ENCODE results near the gene ADCK2.
"Not testable (repeated sequence)": the region's sequence is repeated elsewhere in the genome, so short reads cannot be mapped to it uniquely, and the experiment has no call there.

The ADCK2 gene

DNA sequence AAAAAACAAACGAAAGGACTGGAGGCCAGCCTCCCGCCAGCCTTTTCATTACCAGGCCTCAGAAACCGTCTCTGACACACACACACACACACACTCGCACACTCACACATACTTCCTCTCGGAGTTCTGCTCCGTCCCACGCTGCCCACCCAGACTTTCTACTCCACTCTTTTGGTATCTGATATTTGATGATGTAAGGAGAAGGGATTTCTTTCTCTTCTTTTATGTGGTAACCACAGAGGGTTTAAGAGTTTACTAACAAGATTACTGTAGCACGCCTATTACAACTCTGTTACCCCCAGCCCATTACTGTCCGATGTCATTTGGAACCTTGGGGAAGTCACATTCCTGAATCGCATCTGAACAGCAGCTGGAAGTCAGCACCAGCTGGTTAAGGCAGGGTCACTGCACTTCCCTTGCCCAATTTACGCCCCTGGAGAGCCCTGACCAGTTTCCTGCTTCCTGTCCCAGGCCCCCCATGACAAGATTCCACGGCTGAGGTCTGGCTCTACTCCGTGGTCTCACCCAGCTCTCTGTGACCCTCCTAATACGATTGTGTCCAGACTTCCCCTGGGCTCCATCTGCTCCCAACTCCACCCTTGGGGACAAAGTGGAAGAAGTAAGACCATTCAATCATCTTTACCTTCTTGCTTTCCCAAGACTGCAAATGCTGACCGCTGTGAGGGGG is 33.2 kb upstream of the ADCK2 start:
- DNase-seq (ENCODE audit: low read depth in 1 of 2, low spot score in 1 of 2): no peak
- TF ChIP-seq JUND (IDR thresholded peaks at IDR 0.05; ENCODE audit: low read depth): no peak
- in situ Hi-C loops (cut with HindIII; ENCODE audit: low pct_unique_long_range_greater_than_20kb, low sequenced_read_pairs): no loop called here

DNA sequence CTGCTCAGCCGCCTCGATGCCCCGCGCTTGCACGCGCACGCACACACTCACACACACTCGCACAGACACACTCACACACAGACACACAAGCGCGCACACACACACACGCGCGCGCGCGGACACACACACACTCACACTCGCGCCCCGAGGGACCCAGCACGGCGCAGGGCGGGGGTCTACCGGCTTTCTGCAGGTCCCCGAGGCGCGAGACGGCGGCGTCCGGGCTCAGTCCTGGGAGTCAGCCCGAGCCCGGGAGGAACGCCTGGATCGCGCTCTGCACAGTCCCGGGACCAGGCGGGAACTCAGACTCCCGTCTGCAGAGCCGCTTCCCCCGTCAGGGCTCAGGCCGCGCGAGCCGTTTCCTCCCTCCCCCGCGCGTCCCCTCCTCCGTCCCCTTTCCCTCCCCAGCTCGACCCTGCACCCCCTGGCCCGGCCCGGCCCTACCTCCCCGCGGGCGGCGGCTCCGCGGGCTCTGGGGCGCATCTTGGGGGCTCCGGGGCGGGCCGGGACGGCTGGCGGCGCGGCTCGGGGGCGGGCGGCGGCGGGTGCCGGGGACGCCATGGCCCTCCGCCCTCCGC is 32.6 kb upstream of the ADCK2 start:
- in situ Hi-C loops (cut with HindIII; ENCODE audit: low pct_unique_long_range_greater_than_20kb, low sequenced_read_pairs): no loop called here
- TF ChIP-seq JUND (IDR thresholded peaks at IDR 0.05; ENCODE audit: low read depth): no peak
- DNase-seq (ENCODE audit: low read depth in 1 of 2, low spot score in 1 of 2): no peak

DNA sequence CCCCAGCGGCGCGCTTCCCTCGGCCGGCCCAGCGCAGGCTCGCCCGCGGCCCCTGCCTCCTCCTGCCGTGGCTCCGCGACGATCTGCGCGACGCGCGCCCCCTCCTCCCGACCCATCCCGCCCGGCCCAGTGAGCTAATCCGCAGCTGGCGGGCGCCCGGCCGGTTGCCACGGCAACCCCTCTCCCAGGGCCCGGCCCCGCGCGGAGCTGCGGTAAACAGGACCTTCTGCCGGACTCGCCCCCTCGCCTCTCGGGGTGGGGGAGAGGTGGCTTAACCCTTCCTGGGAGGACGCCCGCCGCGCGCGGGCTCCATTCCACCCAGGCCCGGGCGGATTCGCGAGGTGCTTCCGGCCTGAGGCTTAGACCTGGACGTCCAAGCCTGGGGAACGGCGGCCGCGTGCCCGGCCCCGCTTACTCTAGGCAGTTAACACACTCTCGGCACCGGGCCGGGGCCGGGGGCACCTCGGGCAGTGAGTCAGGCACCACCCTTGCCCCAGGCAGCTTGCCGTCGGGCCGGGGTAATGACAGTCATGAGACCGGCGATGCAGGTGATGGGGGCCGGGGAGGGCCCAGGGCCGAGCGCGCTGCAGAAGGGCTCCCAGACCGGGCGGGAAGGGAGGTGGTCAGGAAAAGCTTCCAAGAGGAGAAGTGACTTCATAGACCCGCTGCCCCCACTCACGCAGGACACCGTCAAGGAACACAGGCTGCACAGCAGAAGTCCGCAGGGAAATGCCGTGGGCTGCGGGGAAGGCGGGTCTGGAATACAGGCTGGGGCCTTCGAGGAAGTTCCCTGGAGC is 31.8 kb upstream of the ADCK2 start, which contains the start of gene DENND2A:
Gene DENND2A, minus strand, starts transcription at position 87 of the 797 bp plus-strand sequence. CDS start 38,416 bp downstream, outside the sequence.
- TF ChIP-seq JUND (IDR thresholded peaks at IDR 0.05; ENCODE audit: low read depth): no peak
- in situ Hi-C loops (cut with HindIII; ENCODE audit: low pct_unique_long_range_greater_than_20kb, low sequenced_read_pairs): no loop called here
- DNase-seq (ENCODE audit: low read depth in 1 of 2, low spot score in 1 of 2): no peak

DNA sequence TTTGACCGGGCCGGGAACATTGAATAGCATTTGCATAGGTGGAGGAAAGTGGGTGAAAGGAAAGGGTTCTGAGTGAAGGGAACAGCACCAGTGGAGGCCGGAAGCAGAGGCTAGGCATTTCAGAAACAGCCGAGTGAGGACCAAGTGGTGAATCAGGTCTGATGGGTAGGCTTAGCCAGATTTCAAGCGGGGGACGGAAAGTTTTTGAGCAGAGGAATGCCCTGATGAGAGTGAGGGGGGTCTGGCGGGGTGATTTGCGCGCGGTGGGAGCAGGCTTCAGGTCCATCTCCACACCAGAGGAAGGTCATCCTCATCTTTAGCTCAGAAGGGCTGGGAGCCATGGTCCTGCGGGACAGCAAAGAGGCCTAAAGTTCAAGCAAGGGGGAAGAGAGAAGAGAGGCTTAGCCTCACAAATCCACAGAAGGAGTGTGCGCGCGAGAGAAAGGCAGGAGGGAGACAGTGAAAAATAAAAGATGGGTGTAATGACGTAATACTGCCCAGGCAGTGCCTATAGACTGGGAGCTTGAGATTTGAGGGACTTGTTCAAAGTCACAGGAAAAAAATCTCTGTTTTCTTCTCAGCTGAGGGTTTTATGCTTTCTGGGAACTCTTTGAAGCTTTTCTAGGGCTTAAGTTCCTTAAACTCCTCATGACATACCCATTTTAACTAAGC is 31.1 kb upstream of the ADCK2 start:
- no peak for DNase-seq (ENCODE audit: low read depth in 1 of 2, low spot score in 1 of 2)
- no peak for TF ChIP-seq JUND (IDR thresholded peaks at IDR 0.05; ENCODE audit: low read depth)
- in situ Hi-C loops (cut with HindIII; ENCODE audit: low pct_unique_long_range_greater_than_20kb, low sequenced_read_pairs): no loop called here

DNA sequence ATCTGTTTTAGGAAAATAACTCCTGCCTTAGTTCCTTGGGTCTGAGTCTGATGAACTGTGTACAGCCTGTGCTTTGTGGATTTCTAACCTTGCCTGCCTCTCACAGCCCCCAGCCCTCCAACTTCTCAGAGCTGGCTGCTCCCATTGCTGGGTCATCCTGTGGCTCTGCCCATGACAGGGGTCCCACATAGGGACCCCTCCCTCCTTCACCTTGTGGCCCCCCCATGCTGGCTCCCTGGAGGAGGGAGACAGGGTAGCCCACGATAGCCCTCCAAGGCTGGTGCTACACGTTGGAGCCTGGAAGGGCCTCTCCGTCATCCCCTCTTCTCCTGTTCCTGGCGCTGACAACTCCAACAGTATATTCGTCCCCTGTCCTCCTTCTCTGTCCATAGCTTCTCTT is 29.3 kb upstream of the ADCK2 start:
- TF ChIP-seq JUND (IDR thresholded peaks at IDR 0.05; ENCODE audit: low read depth): no peak
- DNase-seq (ENCODE audit: low read depth in 1 of 2, low spot score in 1 of 2): no peak
- in situ Hi-C loops (cut with HindIII; ENCODE audit: low pct_unique_long_range_greater_than_20kb, low sequenced_read_pairs): no loop called here

DNA sequence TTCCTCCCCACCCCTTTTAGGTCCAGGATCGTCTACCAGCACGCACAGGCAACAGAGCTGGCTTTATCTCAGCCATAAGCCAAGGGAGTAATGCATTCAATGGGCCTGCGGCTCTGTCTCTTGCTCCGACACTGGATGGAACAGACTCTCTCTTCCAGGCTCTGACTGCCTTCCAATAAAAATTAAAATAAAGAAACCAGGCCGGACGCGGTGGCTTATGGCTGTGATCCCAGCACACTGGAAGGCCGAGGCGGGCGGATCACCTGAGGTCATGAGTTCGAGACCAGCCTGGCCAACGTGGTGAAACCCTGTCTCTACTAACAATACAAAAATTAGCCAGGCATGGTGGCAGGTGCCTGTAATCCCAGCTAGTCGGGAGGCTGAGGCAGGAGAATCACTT is 28.0 kb upstream of the ADCK2 start:
- in situ Hi-C loops (cut with HindIII; ENCODE audit: low pct_unique_long_range_greater_than_20kb, low sequenced_read_pairs): not testable (repeated sequence)

DNA sequence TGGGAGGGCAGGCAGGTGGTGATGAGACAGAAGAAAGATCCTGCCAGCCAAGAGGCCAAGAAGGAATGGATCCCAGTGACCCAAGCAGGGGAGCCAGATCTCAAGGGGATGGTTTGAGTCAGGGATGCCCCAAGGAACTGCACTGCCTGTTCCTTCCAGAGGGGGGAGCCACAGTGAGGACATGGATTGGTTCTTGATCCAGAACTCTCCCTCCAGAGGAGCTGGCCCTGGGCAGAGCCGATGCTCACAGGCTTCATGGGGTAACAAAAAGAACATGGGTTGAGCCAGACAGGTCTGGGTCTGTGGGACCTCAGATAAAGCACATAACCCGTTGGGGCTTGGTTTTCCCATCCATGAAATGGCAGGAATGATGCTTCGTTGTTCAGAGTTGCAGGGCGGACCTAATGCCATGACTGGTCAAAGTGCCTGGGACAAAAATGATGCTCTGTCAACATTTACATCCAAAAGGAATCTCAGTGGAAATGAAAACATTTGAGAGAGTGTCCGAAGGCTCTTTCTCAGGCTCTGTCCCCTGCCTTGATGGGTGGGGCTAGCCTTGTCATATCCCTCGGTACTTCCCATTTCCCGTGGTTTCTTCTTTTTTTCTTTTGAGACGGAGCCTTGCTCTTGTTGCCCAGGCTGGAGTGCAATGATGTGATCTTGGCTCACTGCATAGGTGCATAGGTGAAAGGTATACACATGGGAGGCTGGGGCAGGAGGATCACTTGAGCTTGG is 27.4 kb upstream of the ADCK2 start:
- in situ Hi-C loops (cut with HindIII; ENCODE audit: low pct_unique_long_range_greater_than_20kb, low sequenced_read_pairs): no loop called here
- DNase-seq (ENCODE audit: low read depth in 1 of 2, low spot score in 1 of 2): no peak
- TF ChIP-seq JUND (IDR thresholded peaks at IDR 0.05; ENCODE audit: low read depth): no peak

More for the DNA sequence above, 28.0 kb upstream of the ADCK2 start:
- not testable (repeated sequence) for DNase-seq (ENCODE audit: low read depth in 1 of 2, low spot score in 1 of 2)

DNA sequence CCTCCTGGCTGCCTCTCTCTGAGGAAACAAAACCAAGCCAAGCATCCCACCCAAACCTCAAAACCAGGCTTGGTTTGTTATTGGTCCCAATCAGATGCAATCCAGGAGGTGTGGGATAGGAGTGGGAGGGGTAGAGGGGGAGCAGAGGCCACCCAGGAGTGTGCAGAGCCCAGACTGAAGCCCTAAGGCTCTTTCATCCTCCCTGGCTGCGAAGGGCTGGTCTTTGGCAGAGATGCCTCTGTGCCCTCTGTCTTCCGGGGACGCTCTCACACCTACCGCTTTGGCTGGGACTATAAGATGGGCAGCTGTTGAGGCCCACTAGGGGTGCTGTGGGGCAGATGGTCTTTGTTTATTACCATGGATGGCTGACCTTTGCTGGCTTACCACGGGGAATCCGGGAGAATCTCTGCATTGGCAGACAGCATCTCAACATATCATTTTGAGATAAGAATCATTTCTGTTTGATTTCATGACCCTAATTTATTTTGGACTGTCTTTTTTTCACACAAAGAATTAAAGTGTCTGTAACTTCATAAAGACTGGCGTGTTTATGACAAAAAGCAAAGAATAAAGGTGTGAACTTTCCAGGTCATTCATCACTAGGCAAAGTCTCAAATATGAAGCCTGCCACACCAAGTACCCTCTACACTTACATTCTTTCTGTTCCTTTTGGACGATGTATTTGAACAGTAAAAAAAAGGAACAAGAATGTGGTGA is 25.7 kb upstream of the ADCK2 start:
- TF ChIP-seq JUND (IDR thresholded peaks at IDR 0.05; ENCODE audit: low read depth): no peak
- in situ Hi-C loops (cut with HindIII; ENCODE audit: low pct_unique_long_range_greater_than_20kb, low sequenced_read_pairs): no loop called here

DNA sequence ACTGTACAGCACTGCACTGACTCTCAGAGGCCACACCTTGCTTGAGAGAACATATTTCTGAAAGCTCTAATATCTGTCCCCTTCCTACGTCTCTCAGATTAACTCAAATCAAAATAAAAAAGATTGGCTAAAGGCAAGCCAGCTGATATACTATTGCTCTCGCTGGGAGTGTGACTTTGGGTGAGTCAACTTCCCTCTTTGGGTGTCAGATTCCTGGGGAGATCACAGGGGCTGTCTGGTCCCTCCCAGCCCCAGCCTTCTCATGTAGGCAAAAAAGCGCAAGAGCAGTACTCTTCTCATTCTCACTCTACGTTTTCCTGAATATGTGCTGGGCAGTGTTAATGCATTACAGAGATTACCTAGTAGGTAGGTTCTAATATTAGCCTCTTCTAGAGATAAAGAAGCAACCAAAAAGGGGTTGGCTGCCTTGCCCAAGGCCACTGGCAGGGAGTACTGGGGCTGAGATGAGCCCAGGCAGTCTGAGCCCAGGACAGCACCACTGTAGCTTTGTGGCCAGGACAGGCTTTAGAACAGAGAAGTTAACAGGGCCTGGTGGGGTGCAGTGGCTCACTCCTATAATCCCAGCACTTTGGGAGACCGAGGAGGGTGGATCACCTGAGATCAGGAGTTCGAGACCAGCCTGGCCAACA is 23.1 kb upstream of the ADCK2 start:
- TF ChIP-seq JUND (IDR thresholded peaks at IDR 0.05; ENCODE audit: low read depth): no peak
- in situ Hi-C loops (cut with HindIII; ENCODE audit: low pct_unique_long_range_greater_than_20kb, low sequenced_read_pairs): no loop called here
- DNase-seq (ENCODE audit: low read depth in 1 of 2, low spot score in 1 of 2): no peak

More for the DNA sequence above, 25.7 kb upstream of the ADCK2 start:
- DNase-seq (ENCODE audit: low read depth in 1 of 2, low spot score in 1 of 2): peak; percentile 34 to 46

DNA sequence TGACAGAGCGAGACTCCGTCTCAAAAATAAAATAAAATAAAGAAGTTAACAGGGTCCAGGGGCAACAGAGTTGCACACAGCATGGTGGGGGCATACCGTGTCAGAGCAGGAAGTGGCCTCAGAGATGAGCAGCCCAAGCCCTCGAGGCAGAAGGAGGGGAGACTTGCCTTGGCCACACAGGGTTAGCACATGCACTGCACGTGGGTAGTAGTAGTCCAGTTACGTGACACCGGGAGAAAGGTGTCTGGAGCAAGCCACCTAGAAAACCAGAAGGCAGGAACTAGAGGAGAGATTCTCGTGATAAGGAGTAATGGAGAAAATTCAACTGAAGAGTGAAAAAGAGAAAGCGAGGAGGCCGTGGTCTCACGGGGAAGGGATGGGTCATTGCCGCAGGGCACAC is 22.4 kb upstream of the ADCK2 start:
- no peak for TF ChIP-seq JUND (IDR thresholded peaks at IDR 0.05; ENCODE audit: low read depth)
- in situ Hi-C loops (cut with HindIII; ENCODE audit: low pct_unique_long_range_greater_than_20kb, low sequenced_read_pairs): no loop called here
- no peak for DNase-seq (ENCODE audit: low read depth in 1 of 2, low spot score in 1 of 2)
